GM12892 (cell line): Measurements from ENCODE around the gene SSH2.

Source experiments
- POLR2A ChIP-seq: IDR thresholded peaks from 2 replicates; pipeline ENCODE4 v1.6.1; 2011; ENCODE audit warnings: low read depth, low read length, control low read depth
- POLR2AphosphoS5 ChIP-seq: IDR thresholded peaks from 2 replicates; pipeline ENCODE4 v1.6.1; 2011; ENCODE audit warnings: low read depth, low read length, control low read depth

DNA sequence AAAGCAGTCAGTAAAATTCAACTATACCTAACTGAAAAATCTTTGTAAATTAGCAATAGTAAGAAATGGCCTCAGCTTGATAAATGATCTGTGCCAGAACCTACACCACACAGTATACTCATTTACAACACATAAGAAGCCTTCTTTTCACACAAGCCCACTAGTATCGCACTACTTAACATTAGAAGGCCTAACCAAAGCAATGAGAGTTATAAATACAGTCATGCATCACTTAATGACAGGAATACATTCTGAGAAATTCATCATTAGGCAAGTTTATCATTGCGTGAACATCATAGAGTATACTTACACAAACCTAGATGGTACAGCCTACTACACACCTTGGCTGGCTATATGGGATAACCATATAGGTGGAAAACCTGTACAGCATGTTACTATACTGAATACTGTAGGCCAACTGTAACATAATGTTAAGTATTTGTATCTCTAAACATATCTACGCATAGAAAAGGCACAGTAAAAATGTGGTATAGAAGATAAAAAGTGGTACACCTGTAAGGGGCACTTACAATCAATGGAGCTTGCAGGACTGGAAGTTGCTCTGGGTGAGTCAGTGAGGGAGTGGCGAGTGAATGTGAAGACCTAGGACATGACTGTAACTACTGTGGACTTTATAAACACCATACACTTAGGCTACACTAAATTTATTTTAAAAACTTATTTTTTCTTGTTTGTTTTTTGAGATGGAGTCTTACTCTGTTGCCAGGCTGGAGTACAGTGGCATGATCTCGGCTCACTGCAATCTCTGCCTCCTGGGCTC, 180.8 kb downstream of the SSH2 start:
- no peak for TF ChIP-seq POLR2A
- TF ChIP-seq POLR2AphosphoS5 = no peak
